HPDE6-E6E7 (cell line): ENCODE results near the gene INHBE.
"Not testable (repeated sequence)": the region's sequence is repeated elsewhere in the genome, so short reads cannot be mapped to it uniquely, and the experiment has no call there.

Experiments
- DNase-seq: peaks from one replicate; pipeline ENCODE4 v3.0.0; 2011; ENCODE audit warnings: missing footprints; ENCODE audit errors: extremely low spot score

INHBE gene

DNA sequence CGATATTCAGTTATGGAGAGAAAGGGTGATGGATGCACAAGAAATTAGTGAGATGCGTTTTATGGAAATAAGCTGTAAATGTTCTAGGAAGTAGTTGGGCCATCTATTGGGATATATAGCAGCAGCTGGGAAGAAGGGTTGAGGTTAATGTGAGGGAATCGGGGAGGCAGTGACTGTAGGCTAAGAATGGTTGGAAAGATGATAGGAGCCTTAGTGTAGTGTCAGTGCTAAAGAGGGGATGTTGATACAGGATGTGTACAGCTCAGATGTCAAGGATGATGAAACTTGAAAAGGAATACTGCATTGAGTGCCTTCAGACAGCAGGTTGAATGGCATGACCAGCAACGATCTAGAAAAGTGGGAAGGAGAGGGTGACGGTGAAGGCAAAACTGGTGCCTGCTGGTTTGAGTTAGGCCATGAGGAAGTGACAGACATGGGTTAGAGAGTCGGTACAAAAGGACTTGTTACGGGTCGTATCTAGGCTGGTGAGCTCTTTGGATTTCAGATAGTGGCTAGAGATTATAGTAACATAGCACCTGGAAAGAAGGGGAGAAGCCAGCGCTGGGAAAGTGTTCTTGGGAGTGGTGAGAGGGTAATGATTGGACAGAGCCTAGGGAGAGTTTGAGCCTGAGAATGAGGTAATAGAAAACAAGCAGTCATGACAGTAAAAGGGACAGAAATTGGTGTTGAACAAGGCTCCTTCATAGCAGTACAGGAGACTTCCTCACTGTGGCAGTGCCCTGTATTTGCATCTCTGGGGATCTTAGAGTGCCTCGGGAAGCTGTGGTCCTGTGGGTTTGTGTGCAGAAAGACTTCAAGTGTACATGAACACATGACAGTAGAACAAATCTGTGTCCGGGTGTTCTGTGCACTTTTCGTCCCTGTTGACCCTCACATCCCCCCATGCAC, 42.4 kb downstream of the INHBE start:
- DNase-seq = no peak

DNA sequence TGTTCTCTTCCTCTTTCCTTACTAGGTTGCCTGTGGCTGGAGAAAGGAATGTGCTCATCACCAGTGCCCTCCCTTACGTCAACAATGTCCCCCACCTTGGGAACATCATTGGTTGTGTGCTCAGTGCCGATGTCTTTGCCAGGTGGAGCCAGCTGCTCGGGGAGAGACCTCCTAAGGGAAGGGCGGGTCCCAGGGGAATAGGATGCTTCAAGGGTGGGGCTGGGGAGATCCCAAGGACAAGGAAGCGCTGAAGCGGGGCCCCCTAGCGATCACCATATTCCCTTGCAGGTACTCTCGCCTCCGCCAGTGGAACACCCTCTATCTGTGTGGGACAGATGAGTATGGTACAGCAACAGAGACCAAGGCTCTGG, 43.0 kb downstream of the INHBE start:
- no peak for DNase-seq

DNA sequence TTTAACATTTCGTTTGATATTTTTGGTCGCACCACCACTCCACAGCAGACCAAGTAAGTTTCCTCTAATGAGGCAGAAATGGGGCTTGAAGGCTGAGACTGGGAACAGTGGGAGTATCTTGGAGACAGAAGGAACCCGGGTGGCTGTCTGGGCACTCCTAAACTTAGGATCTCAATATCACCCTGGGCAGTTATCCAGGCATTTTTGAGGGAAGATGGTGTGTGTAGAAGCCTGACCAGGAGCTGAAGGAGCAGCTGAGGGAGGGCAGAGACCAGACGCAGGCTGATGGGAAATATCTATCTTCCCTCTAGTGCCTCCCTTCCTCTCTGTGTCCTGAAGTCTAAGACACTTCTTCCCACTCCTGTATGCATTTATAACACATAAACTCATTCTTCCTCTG, 43.5 kb downstream of the INHBE start:
- DNase-seq = no peak

DNA sequence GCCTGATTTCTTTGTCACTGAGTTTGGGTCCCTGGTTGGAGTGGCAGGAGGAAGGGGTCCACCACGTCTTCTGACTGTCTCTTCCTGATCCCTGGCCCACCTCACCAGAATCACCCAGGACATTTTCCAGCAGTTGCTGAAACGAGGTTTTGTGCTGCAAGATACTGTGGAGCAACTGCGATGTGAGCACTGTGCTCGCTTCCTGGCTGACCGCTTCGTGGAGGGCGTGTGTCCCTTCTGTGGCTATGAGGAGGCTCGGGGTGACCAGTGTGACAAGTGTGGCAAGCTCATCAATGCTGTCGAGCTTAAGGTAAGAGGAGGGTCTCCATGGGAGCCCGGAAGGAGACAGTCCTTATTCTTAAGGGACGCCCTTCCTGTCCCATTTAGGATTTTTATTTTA, 45.1 kb downstream of the INHBE start:
- DNase-seq = no peak

DNA sequence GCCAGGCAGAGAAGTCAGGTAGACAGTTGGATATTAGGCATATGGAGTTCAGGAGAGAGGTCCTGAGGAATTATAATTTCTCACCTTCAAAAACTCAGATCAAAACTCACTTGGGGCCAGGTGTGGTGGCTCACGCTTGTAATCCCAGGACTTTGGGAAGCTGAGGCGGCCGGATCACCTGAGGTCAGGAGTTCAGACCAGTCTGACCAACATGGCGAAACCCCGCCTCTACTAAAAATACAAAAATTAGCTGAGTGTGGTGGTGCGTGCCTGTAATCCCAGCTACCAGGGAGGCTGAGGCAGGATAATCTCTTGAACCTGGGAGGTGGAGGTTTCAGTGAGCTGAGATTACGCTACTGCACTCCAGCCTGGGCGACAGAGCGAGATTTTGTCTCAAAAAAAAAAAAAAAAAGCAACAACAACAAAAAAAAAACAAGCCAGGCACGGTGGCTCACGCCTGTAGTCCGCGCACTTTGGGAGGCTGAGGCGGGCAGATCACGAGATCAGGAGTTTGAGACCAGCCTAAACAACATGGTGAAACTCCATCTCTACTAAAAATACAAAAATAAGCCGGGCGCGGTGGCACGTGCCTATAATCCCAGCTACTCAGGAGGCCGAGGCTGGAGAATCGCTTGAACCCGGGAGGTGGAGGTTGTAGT, 47.3 kb downstream of the INHBE start:
- DNase-seq = not testable (repeated sequence)

DNA sequence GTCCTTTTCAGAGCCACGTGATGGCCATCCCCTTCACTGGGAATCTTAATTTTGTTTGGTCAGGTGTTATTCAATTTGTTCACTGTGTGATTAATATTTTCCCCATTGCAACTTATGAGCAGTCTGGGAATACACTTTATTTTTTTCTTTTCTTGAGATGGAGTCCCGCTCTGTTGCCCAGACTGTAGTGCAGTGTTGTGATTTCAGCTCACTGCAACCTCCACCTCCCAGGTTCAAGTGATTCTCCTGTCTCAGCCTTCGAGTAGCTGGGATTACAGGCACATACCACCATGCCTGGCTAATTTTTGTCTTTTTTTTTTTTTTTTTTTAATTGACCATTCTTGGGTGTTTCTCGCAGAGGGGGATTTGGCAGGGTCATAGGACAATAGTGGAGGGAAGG, 51.4 kb downstream of the INHBE start:
- not testable (repeated sequence) for DNase-seq
